ENCODE results near the gene BCAS1.

BCAS1 gene

DNA sequence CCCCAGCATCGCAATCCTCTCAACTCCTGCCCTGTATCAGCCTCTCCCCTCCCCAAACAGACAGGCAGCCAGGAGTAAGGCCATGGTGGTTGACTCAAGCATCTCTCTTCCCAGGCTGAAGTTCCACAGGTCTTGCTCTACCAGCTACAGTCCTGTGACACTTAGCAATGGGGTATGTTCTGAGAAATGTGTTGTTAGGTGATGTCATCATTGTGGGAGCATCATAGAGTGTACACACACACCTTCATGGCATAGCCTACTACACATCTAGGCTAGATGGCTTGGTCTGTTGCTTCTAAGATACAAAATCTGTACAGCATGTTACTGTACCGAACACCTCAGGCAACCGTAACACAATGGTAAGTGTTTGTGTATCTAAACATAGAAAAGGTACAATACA lies 29.5 kb upstream of the BCAS1 start:
- Histone ChIP-seq H3K9me3 (replicated peaks; ENCODE audit: insufficient read depth, low read length) (no peaks in the 10 kb centered on the region), H3K27me3 (replicated peaks; ENCODE audit: insufficient read depth, low read length) (no peaks in the 10 kb centered on the region), H3K9me2 (replicated peaks; ENCODE audit: insufficient read depth, low read length) (no peaks in the 10 kb centered on the region), H3K9ac (ENCODE audit: low read length) (no peak overlapping the region), H3K4me3 (ENCODE audit: low read length) (no peak overlapping the region), H3K4me1 (ENCODE audit: low read length) (0 out of 2 replicates have a peak, but pooled peaks cover 3% of the 10 kb centered on the region), H3K79me2 (ENCODE audit: low read length) (no peaks in the 10 kb centered on the region), H3K27ac (ENCODE audit: low read length) (no peak overlapping the region), H3K36me3 (replicated peaks; ENCODE audit: insufficient read depth, low read length) (no peaks in the 10 kb centered on the region), H2AFZ (ENCODE audit: low read length) (no peak overlapping the region), H3F3A (ENCODE audit: insufficient read depth, low read length) (no peaks in the 10 kb centered on the region), H4K20me1 (ENCODE audit: insufficient read depth, low read length) (no peaks in the 10 kb centered on the region), H3K4me2 (ENCODE audit: low read depth, low read length) (no peak overlapping the region)
- DNase-seq, result no peak
- no peak for TF ChIP-seq EZH2phosphoT487 (IDR thresholded peaks at IDR 0.05; ENCODE audit: low read length)
- TF ChIP-seq, protein P1, sequence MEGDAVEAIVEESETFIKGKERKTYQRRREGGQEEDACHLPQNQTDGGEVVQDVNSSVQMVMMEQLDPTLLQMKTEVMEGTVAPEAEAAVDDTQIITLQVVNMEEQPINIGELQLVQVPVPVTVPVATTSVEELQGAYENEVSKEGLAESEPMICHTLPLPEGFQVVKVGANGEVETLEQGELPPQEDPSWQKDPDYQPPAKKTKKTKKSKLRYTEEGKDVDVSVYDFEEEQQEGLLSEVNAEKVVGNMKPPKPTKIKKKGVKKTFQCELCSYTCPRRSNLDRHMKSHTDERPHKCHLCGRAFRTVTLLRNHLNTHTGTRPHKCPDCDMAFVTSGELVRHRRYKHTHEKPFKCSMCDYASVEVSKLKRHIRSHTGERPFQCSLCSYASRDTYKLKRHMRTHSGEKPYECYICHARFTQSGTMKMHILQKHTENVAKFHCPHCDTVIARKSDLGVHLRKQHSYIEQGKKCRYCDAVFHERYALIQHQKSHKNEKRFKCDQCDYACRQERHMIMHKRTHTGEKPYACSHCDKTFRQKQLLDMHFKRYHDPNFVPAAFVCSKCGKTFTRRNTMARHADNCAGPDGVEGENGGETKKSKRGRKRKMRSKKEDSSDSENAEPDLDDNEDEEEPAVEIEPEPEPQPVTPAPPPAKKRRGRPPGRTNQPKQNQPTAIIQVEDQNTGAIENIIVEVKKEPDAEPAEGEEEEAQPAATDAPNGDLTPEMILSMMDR (IDR thresholded peaks at IDR 0.05; ENCODE audit: low read length), result no peak
- no peak for TF ChIP-seq EZH2 (optimal IDR thresholded peaks at IDR 0.05; ENCODE audit: low read depth, low read length)

DNA sequence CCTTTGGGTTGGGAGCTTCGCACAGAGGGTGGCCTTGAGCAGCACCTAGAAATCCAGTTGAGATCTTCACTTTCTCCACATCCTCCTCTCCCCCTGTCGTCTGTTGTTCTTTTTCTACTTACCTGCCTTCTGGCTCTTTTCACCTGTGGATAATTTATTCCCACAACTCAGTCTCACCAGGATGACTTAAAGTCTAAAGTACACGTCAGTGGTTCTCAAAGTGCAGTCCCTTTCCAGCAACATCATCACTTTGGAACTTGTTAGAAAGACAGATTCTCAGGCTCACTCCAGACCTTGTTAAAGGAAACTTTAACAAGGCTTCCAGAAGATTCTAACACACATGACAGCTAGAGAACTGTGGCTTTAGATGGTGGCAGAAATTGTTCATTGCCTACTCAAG lies 27.7 kb upstream of the BCAS1 start:
- no peak overlapping the region for H3K4me2 ChIP-seq (ENCODE audit: low read depth, low read length)
- H3K9ac ChIP-seq (ENCODE audit: low read length), result no peak overlapping the region
- no peak overlapping the region for H3K27ac ChIP-seq (ENCODE audit: low read length)
- no peak overlapping the region for H2AFZ ChIP-seq (ENCODE audit: low read length)
- TF ChIP-seq, protein P1 (IDR thresholded peaks at IDR 0.05; ENCODE audit: low read length), result no peak
- no peaks in the 10 kb centered on the region for H3F3A ChIP-seq (ENCODE audit: insufficient read depth, low read length)
- no peaks in the 10 kb centered on the region for H3K9me3 ChIP-seq (replicated peaks; ENCODE audit: insufficient read depth, low read length)
- no peaks in the 10 kb centered on the region for H3K36me3 ChIP-seq (replicated peaks; ENCODE audit: insufficient read depth, low read length)
- H4K20me1 ChIP-seq (ENCODE audit: insufficient read depth, low read length), result no peaks in the 10 kb centered on the region
- 0 out of 2 replicates have a peak, but pooled peaks cover 3% of the 10 kb centered on the region for H3K4me1 ChIP-seq (ENCODE audit: low read length)
- no peaks in the 10 kb centered on the region for H3K27me3 ChIP-seq (replicated peaks; ENCODE audit: insufficient read depth, low read length)
- H3K4me3 ChIP-seq (ENCODE audit: low read length), result no peak overlapping the region
- no peaks in the 10 kb centered on the region for H3K79me2 ChIP-seq (ENCODE audit: low read length)
- no peak for DNase-seq
- no peaks in the 10 kb centered on the region for H3K9me2 ChIP-seq (replicated peaks; ENCODE audit: insufficient read depth, low read length)

DNA sequence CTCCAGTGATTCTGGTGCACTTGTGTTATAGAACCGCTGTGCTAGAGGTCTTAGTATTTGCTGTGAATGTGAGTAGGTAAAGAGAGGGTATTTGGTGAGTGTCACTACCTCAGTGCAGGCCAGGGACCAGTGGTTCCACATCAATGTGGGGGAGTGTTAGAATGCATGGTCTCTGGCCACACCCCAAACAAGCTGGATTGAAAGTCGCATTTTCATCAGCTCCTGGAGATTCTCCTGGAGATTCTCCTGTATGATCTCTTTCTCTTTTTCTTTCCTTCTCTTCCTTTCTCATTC lies 26.8 kb upstream of the BCAS1 start:
- no peaks in the 10 kb centered on the region for H3F3A ChIP-seq (ENCODE audit: insufficient read depth, low read length)
- no peak overlapping the region for H3K27ac ChIP-seq (ENCODE audit: low read length)
- H2AFZ ChIP-seq (ENCODE audit: low read length), result no peak overlapping the region
- H3K9ac ChIP-seq (ENCODE audit: low read length), result no peak overlapping the region
- H3K79me2 ChIP-seq (ENCODE audit: low read length), result no peaks in the 10 kb centered on the region
- no peak overlapping the region for H3K4me2 ChIP-seq (ENCODE audit: low read depth, low read length)
- H3K4me1 ChIP-seq (ENCODE audit: low read length), result 0 out of 2 replicates have a peak, but pooled peaks cover 3% of the 10 kb centered on the region
- H3K9me3 ChIP-seq (replicated peaks; ENCODE audit: insufficient read depth, low read length), result no peaks in the 10 kb centered on the region
- H3K4me3 ChIP-seq (ENCODE audit: low read length), result no peak overlapping the region
- TF ChIP-seq, protein P1 (IDR thresholded peaks at IDR 0.05; ENCODE audit: low read length), result no peak
- no peak for TF ChIP-seq EZH2 (optimal IDR thresholded peaks at IDR 0.05; ENCODE audit: low read depth, low read length)
- no peak for TF ChIP-seq EZH2phosphoT487 (IDR thresholded peaks at IDR 0.05; ENCODE audit: low read length)
- no peaks in the 10 kb centered on the region for H4K20me1 ChIP-seq (ENCODE audit: insufficient read depth, low read length)
- DNase-seq, result no peak
- H3K27me3 ChIP-seq (replicated peaks; ENCODE audit: insufficient read depth, low read length), result no peaks in the 10 kb centered on the region
- H3K9me2 ChIP-seq (replicated peaks; ENCODE audit: insufficient read depth, low read length), result no peaks in the 10 kb centered on the region
- no peaks in the 10 kb centered on the region for H3K36me3 ChIP-seq (replicated peaks; ENCODE audit: insufficient read depth, low read length)
